Measurements from ENCODE around the gene IQSEC3. TPM values are rescaled to one million over a fixed set of nuclear protein-coding genes. Genes with fewer than 3 reads are reported as not detected.
"Not testable (repeated sequence)": the region's sequence is repeated elsewhere in the genome, so short reads cannot be mapped to it uniquely, and the experiment has no call there.

IQSEC3 gene
- total RNA-seq, 1 experiment from 2014 or later, result not detected

DNA sequence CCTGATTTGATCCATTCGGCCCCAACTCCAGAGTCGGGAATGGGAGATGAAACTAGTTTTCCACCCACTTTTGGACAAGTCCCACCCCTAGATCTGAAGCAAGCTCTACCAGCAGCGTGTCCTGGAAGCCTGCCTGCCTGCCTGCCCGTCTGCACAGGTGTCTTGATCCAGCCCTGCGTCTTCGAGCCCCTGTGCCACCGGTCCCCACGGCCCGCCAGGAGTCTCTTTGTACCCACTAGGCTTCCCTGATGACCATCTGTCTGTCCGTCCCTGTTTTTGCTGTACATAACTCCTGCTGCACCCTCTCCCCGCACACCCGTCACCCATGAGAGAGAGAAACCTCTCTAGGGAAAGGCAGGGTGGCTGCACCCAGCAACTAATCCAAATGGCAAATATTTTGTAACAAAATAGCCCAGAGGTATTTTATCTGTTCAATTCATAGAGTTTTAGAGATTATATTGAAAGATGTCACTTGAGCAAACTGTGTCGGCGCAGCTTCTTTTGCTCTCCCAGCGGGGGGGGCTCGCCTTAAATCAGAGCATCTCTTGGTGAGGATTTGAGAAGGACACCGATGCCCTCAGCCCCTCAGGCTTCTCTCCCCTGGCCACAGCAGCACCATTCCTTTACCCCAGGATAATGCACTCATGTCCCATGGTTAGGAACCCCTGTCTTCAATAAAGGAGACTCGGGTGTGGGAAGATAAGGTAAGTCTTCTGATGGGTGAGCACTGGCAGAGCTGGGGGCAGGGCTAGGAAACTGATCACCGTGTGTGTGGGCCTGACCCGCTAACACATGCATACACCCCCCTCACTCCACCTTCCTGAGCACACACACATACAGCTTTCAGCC is 111.6 kb downstream of the IQSEC3 start:
- DNase-seq (ENCODE audit: low read depth), result no peak

- DNase-seq (ENCODE audit: low read depth), result no peak
Measured at GRCh38 chr12:178829-179109, 112.2 kb downstream of the IQSEC3 start.

GRCh38 chr12:179131-179884 is 112.7 kb downstream of the IQSEC3 start:
- DNase-seq (ENCODE audit: low read depth), result no peak

- no peak for DNase-seq (ENCODE audit: low read depth)
Measured at GRCh38 chr12:179885-180284, 113.3 kb downstream of the IQSEC3 start.

- peak; percentile 31 for DNase-seq (ENCODE audit: low read depth)
Measured at GRCh38 chr12:180445-180844, 113.9 kb downstream of the IQSEC3 start.

GRCh38 chr12:181921-182320 is 115.4 kb downstream of the IQSEC3 start:
- DNase-seq (ENCODE audit: low read depth), result no peak

DNA sequence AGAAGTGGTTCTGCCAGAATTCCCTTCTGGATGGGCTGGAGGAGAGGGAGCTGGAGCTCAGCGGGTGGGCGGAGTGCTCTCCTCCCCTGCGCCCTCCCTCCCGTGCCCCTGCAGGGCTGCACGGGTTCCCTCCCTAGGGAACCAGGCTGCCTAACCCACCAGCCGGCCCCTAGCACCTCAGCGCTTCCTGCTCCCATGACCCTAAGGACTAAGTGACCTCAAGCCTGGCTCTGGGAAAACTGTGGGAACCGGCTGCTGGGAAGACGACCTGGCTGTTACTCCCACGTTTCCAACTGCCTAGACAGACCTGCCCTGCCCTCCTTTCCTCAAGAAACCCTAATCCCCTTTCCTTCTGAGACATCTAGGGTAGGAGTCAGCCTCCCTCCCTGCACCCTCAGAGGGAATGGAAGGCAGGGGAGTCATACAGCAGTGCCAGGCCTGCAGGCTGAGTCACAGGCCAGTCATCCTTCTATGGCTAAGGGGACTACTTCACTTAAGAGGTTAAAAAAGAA is 115.9 kb downstream of the IQSEC3 start:
- DNase-seq (ENCODE audit: low read depth), result peak; percentile 43

DNA sequence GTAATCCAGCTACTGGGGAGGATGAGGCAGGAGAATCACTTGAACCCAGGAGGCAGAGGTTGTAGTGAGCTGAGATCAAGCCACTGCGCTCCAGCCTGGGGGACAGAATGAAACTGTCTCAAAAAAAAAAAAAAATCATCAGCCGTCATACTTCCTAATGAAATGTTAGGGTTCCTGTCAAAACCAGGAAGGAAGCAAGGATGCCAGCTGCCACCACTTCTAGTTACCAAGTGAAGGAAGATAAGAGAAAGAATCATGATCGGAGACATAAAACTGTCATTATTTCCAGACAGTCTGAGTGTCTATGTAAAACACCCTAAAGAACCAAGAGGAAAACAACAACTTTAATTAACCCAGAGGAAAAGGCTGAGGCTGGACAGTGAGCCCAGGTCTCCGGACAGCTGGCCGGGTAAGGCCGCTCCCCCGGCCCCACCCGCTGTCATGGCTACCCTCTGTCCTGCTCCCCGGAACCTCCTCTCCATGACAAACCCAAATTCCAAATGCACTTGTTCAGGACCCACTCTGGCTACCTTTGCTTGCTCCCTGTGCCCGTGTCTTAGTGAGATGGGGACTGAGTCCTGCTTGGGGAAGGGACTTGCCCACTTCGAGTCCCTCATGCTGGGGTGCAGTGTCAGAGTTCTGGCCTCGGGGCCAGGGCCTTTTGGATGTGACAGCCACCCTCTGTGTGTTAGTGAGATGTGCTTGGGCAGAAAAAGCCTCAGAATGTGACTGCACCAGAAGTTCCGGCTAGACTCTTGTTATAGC is 118.4 kb downstream of the IQSEC3 start:
- DNase-seq (ENCODE audit: low read depth), result no peak

DNA sequence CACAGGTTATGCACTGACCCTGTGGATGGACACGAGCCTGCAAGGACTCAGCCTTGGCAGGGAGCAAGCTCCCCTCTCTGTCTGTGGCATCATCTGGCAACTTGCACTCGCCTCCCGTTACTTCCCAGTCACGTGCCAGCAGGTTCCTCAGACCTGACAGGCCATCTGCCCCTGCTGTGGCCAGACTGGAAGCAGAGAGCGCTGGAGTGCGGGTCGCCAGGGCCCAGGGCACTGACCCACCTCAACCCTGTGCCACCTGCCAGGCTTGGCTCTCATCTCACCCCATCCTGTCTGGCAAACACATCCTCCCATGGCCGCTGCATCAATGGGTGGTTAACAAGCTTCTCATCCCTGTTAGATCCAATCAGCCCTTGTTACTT is 119.0 kb downstream of the IQSEC3 start:
- no peak for DNase-seq (ENCODE audit: low read depth)

DNA sequence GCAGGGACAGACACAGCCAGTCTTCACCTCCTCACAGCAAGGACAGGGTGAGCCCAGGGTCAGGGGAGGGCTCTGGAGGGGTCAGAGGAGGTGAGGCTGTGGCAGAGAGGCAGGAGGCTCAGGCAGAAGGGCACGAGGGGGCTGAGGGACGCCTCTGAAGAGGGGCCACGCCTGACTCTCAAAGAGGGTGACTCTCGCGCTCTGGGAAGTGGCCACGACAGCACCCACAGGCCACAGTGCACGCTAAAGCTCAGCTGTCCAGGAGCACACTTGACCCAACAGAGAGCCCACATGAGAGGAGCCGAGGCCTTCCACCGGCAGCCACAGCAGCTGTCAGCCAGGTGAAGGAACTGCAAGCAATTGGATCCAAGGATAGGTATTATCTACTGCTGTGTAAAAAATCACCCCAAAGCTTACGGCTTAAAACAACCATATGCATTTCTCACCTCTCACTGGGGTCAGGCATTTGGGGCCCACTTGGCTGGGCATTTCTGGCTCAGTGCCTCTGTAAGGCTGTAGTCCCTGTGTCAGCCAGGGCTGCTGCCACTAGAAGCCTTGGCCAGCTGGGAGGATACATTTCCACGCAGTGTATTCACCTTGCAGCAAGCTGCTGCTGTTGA is 119.5 kb downstream of the IQSEC3 start:
- DNase-seq (ENCODE audit: low read depth), result no peak

GRCh38 chr12:187986-188909 is 121.7 kb downstream of the IQSEC3 start:
- not testable (repeated sequence) for DNase-seq (ENCODE audit: low read depth)

DNA sequence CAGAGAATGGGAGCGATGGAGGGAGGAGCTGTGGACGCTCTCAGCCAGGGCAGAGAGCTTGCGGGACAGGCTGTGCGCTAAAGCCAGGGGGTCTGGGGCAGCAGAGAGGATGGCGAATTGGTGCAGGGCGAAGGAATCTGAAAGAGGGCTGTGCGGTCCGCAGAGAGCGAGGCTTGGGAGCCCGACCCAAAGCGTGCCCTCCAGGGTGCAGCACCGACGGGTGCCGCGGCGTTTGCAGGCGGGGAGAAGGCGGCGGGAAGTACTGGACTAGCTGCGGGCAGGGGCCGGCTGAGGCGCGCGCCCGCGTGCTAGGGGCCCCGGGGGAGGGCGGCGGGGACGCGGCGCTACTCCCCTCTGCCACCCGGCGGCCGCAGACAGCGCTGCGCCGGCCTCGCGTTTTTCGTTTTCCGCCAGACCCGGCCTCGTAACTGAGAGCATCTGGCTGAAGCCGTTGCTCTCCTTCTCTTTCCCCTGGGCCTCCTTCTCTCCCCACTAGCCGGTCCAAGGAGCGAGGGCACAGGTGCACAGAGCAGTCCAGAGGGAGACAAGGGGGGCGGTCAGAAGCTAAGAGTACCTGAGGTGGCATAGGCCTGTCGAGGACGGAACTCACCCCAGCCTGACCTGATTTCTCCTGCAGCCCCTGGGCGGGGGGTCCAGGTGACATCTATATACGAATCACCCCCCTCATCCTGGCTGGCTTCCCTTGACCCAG is 122.5 kb downstream of the IQSEC3 start:
- no peak for DNase-seq (ENCODE audit: low read depth)

- DNase-seq (ENCODE audit: low read depth), result no peak
Measured at GRCh38 chr12:189622-189962, 123.0 kb downstream of the IQSEC3 start.

GRCh38 chr12:190881-191280 is 124.3 kb downstream of the IQSEC3 start:
- no peak for DNase-seq (ENCODE audit: low read depth)

DNA sequence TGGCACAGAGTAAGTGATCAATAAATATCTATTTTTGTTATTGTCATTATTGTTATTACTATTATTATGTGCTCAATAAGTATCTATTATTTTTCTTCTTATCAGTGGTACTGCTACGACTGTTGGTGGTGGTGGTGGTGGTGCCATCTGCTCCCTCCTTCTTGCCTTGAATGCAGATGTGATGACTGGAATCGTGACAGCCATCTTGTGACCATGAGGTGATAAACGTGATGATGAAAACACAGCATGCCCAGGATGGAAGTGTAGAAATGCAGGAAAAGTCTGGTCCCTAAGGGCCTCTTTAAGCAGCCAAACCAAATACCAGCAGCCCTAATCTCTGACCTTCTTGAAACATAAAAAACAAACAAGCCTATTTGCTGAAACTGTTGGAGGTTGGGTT is 125.0 kb downstream of the IQSEC3 start:
- no peak for DNase-seq (ENCODE audit: low read depth)

GRCh38 chr12:193261-193660 is 126.7 kb downstream of the IQSEC3 start:
- DNase-seq (ENCODE audit: low read depth), result no peak

DNA sequence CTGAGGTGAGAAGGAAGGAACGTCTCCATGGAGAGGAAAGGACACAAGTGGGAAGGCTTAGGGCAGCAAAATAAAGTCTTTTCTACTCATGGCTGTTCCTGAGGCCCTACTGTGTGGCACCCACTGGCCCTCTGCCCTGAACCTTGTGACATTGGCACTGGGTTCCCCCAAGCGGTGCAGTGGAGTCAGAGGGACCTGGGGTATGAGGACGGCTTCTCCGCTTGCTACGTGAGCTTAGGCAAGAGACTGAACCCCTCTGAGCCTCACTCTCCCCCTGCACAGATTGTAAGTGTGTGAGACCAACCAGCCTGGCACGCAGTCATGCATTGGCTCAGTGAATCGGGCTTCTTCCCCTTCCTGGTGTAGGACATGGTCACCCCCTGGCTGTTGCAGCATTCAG is 127.7 kb downstream of the IQSEC3 start:
- no peak for DNase-seq (ENCODE audit: low read depth)

GRCh38 chr12:195156-195555 is 128.6 kb downstream of the IQSEC3 start:
- DNase-seq (ENCODE audit: low read depth), result no peak

- DNase-seq (ENCODE audit: low read depth), result no peak
Measured at GRCh38 chr12:195951-196350, 129.4 kb downstream of the IQSEC3 start.

GRCh38 chr12:196436-196835 is 129.9 kb downstream of the IQSEC3 start:
- no peak for DNase-seq (ENCODE audit: low read depth)

Data from RPMI7951 (cell line).